PC-3 (cell line): ENCODE measurements around the gene ASB16.

ENCODE experiments used
- EZH2phosphoT487 ChIP-seq: fragments of 300-600 bp; sonication (generic); IDR thresholded peaks from 2 replicates; pipeline ENCODE4 v1.6.1; 2018; ENCODE audit warnings: mild to moderate bottlenecking, antibody characterized with exemption, low read length, borderline replicate concordance
- TF ChIP-seq, protein P1 (sequence below): fragments of 300-600 bp; sonication (generic); conservative IDR thresholded peaks from 2 replicates; pipeline ENCODE4 v1.5.1; 2017; ENCODE audit warnings: antibody characterized with exemption, low read depth, mild to moderate bottlenecking, low read length

DNA sequence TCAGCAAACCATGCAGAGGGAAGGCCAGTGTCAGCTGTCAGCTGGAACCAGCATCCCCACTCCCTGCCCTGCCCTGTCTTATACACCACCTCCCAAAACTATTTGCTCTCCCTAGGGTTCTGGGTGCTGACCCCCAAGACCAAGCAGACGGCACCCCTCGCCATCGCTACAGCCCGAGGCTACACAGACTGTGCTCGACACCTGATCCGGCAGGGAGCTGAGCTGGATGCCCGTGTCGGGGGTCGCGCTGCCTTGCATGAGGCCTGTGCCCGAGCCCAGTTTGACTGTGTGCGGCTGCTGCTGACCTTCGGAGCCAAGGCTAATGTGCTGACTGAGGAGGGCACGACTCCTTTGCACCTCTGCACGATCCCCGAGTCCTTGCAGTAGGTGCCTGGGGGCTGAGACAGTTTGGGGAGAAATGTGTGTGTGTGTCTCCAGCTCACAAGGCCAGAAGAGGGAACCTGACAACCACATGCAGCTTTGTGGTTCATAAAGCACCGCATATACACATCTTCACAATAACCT is 1.5 kb downstream of the ASB16 start:
- TF ChIP-seq, protein P1, sequence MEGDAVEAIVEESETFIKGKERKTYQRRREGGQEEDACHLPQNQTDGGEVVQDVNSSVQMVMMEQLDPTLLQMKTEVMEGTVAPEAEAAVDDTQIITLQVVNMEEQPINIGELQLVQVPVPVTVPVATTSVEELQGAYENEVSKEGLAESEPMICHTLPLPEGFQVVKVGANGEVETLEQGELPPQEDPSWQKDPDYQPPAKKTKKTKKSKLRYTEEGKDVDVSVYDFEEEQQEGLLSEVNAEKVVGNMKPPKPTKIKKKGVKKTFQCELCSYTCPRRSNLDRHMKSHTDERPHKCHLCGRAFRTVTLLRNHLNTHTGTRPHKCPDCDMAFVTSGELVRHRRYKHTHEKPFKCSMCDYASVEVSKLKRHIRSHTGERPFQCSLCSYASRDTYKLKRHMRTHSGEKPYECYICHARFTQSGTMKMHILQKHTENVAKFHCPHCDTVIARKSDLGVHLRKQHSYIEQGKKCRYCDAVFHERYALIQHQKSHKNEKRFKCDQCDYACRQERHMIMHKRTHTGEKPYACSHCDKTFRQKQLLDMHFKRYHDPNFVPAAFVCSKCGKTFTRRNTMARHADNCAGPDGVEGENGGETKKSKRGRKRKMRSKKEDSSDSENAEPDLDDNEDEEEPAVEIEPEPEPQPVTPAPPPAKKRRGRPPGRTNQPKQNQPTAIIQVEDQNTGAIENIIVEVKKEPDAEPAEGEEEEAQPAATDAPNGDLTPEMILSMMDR: no peak
- no peak for TF ChIP-seq EZH2phosphoT487
